ENCODE measurements around the gene CTDP1.

DNA sequence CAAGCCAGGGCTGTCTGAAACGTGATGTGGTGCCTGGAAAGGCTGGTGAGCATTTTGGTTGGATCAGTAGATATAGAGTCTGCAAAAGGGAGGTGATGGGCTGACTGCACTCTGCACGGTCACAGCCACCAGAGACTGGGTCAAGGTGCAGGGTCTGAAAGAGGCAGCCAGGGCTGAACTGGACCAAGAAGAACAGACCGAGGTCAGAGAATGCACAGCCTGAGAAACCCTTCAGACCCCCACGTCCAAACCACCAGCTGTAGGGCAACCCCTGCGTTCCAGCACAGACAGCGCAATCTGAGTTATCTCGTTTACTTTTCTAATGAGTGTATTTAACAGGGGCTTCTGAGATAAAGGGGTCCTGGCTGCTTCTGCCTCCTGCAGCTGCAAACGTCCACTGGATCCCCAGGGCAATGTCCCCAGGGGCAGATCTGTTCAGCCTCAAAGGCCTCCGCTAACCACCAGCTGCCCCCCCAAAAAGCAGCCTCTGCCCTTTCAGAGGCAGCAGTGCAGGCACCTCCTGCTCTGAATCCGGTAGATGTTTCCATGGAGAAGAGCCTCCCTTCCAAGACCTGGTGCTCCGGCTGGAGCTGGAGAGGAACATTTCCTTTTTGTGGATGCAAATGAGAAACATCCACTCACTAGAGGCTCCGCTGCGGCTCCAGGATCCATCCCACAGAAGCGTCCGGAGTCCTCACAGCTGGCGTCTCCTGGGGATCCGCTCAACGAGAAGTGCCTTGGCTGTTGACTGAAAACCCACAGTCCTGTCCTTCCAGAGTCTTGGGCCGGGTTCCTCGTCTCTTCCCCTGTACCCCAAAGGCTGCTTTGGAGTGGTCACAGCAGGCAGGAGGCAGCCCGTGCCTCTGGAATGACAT, 117.2 kb downstream of the CTDP1 start:
- no peak for TF ChIP-seq EZH2 (IDR thresholded peaks at IDR 0.05; ENCODE audit: low read length)
- TF ChIP-seq CTCF (optimal IDR thresholded peaks at IDR 0.05 in 1 of 3, IDR thresholded peaks at IDR 0.05 in 1 of 3, conservative IDR thresholded peaks at IDR 0.05 in 1 of 3; ENCODE audit: extremely low read depth in 1 of 3, insufficient read depth in 2 of 3, low read length in 3 of 3) = no peak

Data from keratinocyte (primary cell).